GM18505 (cell line): Measurements from ENCODE around the gene CDC23.
"Not testable (repeated sequence)": the region's sequence is repeated elsewhere in the genome, so short reads cannot be mapped to it uniquely, and the experiment has no call there.

ENCODE experiments used
- ATAC-seq: cut with Tn5 transposase; IDR thresholded peaks from one replicate; pipeline ENCODE4 v1.9.1; 2021; ENCODE audit not compliant: unreplicated experiment
- POLR2A ChIP-seq: IDR thresholded peaks from 4 replicates; pipeline ENCODE4 v1.6.1; 2011; ENCODE audit warnings: borderline replicate concordance; ENCODE audit not compliant: insufficient read depth, insufficient read length; ENCODE audit errors: extremely low read depth

CDC23 gene

DNA sequence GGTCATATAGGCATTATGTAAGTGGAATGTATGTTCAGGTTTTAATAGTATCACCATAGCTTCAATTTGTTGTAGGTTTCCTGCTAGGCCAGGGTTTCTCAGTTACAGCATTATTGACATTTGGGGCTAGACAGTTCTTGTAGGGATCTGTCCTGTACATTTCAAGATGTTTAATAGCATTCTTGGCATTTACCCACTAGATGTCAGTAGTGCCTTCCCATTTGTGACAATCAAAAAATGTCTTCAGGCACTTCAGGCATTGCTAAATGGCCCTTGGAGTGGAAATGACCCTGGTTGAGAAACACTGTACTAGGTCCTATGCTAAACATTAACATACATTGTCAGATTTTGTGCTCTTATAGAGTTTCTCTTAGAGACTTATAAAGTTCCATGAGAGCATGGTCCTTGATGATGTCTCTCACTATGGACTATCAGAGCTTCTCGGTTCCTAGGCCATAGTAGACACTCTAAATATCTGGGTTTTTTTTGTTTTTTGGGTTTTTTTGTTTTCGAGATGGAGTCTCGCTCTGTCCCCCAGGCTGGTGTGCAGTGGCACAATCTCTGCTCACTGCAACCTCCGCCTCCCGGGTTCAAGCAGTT, 32.8 kb downstream of the CDC23 start:
- TF ChIP-seq POLR2A: no peak
- no peak for ATAC-seq

DNA sequence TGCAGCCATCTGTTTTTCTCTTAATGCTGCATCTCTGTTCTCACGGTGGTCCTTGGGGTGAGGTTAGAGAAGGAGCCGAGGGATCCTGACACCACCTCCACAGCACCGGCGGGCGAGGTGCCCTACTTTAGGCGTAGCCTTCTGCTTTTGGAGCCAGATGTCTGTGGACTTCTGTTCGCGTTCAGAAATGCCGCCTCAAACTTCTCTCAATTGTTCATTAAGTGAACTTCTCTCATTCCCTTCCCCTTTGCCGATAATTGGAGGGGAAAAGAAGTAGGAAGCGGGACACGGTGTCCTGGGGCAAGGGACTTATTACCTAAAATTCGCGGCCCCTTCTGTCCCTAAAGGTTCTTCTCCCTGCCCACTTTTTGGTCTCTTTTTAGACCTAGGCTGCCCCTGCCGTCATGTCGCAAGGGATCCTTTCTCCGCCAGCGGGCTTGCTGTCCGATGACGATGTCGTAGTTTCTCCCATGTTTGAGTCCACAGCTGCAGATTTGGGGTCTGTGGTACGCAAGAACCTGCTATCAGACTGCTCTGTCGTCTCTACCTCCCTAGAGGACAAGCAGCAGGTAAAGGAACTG, 33.8 kb downstream of the CDC23 start:
- no peak for TF ChIP-seq POLR2A
- no peak for ATAC-seq

DNA sequence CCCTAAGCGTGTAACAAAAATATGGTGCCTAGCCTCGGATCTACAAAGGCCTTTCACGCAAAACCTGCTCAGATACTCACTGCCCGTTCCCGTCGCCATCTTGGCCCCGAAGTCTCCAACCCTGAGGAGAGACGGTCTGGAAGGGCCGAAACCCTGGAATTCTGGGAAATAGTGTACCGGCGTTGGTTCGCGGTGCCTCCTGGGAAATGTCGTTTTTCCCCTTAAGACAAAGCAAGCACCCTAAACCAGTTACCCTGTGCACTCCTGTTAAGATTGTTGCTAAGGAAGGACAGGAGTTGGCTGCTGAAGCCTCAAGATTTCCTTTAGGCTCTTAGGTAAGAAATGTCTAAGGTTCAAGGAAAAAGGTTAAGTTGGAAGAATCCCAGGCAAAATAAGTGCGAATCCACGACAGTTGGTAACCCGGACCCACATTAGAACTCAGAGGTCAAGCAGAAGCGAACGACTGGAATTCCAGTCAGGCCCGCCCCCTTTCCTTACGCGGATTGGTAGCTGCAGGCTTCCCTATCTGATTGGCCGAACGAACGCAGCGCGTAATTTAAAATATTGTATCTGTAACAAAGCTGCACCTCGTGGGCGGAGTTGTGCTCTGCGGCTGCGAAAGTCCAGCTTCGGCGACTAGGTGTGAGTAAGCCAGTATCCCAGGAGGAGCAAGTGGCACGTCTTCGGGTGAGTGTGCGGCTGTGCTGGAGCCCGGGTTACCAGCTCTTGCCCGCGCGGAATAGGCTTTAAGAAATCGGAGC, 34.4 kb downstream of the CDC23 start, which contains the start of the genes BRD8 and KIF20A:
Gene BRD8 (minus strand): TSS at position 115 of the 761 bp plus-strand sequence. CDS start 16 bp downstream, at position 99.
Gene KIF20A (plus strand): TSS at position 597 of the 761 bp plus-strand sequence. CDS start 569 bp downstream, outside the sequence.
- peak; percentile 74 for TF ChIP-seq POLR2A
- ATAC-seq: peak; percentile 77

DNA sequence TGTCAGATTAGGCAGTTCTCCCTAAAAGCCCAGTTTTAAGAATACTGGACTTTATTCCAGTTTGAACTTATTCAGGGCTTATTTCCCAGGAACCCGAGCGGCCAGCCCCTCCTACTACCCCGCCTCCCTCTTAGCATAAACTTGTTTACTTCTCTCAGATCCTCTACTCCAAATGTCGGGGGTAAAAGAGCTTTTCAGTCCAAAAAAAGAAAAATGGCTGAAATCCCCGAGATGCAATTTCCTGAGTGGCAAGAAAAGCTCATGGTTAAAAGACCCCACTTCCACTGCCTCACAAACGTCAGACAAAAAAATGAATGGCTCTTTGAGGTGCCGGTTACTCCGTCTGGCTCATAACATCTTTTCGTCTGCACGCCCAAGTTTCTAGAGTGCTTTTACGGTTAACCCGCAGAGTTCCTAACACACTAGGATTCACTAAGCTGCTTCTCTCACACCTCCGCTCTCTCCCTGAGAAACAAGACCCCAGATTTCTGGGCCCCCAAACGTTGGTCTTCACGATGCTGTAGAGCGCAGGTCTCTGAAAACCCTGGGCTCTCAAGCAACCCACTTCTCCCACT, 35.1 kb downstream of the CDC23 start:
- no peak for TF ChIP-seq POLR2A

DNA sequence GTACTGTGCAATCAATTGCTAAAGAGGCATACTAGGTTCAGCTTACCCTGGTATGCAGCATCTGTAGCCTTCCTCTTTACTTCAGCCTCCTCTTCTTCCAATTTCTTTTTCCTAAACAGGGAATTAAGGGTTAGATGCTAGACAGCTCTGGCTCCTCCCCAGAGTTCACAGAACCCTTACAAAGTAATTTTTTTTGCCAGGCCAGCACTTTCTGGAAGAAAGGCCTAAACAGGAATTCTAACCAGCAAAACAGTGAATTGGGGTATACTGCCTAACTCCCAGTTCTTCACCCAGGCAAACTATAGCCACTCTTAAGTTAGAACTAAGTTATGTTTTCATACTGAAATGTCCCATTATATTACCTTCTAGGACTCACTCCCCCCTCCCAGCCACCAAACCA, 42.8 kb downstream of the CDC23 start:
- TF ChIP-seq POLR2A: no peak
- no peak for ATAC-seq

More for the DNA sequence above, 35.1 kb downstream of the CDC23 start:
- no peak for ATAC-seq

DNA sequence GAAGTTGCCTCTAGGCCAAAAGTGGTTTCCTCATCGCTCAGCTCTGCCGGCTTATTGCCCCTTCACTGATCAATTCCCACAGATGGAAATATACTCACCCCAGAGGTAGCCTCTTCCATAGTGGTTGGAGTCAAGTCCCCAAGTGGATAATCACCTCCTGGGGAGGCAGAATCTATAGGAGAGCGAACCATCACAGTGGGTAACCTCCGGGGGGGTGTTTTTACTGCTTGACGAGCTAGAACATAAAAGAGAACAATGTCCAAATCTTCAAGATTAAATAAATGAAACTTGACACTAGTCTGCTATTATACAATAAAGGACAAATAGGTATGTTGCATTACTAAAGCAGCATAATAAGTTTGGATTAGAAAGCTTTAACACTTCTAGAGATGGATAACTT, 44.0 kb downstream of the CDC23 start:
- no peak for ATAC-seq
- TF ChIP-seq POLR2A: no peak

DNA sequence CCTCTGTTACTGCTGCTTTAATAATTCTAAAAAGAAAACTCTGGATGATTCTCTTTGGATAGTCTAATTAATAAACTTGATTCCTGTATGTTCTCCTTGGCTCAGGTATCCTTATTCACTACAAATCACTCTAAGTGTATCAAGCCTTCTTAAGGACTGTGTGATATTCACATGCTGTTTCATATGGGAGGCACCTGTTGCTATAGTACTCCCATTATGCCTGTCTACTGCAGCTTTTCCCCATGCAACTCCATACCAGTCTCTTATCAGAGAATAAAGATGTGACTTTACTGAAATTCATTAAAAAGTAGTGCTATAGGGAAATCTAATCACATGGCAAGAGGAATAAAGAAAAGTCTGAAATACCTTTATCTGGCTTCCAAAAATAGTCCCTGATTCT, 49.4 kb downstream of the CDC23 start:
- TF ChIP-seq POLR2A: no peak
- no peak for ATAC-seq

DNA sequence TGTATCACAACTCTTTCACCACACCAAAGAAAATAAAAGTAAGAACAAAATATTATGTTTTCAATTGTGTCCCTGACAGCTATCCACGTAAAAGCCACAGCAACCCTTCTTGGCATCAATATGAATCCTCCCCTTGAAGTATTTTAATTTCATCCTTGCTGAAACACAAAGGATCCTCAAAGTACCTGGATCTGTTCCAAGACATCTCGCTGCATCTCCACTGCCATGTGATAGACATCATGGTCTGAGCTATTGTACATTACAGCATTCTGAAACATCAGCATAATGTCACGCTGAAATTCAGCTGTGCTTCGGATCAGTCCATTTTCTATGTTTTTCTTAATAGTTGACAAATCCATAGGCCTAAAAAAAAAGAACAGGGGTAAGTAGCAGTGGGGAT, 52.4 kb downstream of the CDC23 start:
- no peak for ATAC-seq

DNA sequence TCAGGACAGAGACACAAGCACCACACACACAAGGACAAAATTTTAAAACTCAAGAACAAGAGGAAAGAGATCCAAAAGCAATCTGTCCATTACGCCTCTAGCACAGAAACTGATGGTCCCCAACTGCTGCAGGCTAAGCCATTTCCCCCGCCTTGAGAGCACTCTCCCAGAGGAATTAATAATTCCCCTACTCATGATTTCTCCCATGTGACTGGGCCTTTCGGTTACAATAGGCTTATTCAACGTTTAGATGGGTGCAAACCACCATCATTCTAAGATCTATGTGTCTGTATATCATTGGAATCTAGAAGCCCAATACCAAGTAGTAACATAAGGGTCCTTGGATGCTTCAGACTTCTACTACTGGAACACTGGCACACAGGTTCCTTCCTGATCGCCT, 53.5 kb downstream of the CDC23 start:
- TF ChIP-seq POLR2A: no peak
- ATAC-seq: no peak

More for the DNA sequence above, 52.4 kb downstream of the CDC23 start:
- TF ChIP-seq POLR2A: no peak

DNA sequence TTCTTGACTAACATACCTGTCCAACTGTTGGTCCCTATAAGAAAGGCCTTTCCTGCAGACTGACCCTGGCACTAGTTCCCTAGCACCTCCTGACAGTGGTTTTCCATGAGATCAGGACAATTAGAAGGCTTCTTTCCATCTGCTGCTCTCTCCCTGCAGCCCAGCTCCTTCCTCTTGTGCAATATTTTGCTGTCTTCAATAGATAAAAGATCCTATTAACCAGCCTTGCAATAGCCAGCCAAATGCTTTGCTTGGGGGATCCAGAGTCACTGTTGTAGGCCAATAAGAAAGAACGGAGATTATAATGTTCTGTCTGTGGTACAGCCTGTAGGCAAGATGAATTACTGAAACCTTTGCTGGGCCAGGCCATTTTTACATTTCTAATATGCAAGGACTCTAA, 55.5 kb downstream of the CDC23 start:
- TF ChIP-seq POLR2A: no peak
- no peak for ATAC-seq

DNA sequence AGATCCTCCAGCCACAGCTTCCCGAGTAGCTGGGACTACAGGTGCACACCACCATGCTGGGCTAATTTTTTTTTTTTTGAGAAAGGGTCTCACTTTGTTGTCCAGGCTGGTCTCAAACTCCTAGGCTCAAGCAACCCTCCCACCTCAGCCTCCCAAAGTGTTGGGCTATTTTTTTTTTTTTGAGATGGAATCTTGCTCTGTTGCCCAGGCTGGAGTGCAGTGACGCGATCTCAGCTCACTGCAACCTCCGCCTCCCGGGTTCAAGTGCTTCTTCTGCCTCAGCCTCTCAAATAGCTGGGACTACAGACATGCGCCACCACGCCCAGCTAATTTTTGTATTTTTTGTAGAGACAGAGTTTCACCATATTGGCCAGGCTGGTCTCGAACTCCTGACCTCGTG, 57.1 kb downstream of the CDC23 start:
- ATAC-seq: not testable (repeated sequence)

DNA sequence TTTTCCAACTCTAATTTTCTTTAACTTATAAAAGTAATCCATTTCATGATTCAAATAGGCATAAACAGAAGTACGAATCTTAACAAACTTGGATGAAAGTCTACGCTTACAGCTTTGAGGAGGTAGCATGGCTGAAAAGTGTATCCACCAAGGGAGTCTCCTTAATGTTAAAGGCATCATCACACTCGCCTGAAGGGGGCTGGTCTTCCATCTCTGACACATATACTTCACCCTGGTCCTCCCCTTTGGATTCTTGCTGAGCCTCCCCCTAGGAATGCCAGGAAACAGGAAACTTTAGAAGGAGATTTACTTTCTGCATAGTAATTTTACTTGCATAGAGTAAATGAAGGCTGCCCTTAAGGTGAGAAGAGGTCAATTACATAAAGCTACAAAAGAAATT, 63.6 kb downstream of the CDC23 start:
- ATAC-seq: no peak
- TF ChIP-seq POLR2A: no peak

DNA sequence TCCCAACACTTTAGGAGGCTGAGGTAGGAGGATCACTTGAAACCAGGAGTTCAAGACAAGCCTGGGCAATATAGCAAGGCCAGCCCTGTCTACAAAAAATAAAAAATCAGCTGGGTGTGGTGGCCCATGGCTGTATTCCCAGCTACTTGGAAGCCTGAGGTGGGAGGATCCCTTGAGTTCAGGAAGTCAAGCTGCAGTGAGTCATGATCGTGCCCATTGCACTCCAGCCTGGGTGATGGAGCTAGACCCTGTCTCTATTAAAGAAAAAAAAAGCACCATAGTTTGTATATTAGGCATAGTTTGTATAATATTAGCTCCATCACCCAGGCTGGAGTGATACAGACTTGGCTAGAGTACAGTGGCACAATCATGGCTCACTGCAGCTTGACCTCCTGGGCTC, 64.3 kb downstream of the CDC23 start:
- no peak for TF ChIP-seq POLR2A
- no peak for ATAC-seq

DNA sequence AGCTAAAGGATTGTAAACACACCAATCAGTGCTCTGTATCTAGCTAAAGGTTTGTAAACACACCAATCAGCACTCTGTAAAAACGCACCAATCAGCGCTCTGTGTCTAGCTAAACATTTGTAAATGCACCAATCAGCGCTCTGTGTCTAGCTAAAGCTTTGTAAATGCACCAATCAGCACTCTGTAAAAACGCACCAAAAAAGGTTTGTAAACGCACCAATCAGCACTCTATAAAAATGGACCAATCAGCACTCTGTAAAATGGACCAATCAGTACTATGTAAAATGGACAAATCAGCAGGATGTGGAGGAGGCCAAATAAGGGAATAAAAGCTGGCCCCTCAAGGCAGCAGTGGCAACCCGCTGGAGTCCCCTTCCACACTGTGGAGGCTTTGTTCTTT, 69.5 kb downstream of the CDC23 start:
- not testable (repeated sequence) for ATAC-seq

DNA sequence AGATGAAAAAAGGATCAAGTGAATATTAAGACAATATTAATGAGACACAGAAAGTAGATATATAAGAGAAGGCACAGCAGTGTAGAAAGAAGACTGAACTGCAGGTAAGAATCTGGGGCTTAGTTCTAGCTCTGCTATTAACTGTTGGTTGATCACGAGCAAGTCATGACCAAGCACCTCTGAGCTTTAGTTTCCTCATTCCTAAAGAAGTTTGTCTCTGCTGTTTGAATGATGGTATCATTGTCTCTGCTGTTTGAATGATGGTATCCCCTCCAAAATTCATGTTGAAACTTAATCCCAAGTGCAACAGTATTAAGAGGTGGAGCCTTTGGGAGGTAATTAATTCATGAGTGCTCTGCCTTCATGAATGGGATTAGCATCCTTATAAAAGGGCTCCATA, 71.4 kb downstream of the CDC23 start:
- TF ChIP-seq POLR2A: no peak
- ATAC-seq: no peak

DNA sequence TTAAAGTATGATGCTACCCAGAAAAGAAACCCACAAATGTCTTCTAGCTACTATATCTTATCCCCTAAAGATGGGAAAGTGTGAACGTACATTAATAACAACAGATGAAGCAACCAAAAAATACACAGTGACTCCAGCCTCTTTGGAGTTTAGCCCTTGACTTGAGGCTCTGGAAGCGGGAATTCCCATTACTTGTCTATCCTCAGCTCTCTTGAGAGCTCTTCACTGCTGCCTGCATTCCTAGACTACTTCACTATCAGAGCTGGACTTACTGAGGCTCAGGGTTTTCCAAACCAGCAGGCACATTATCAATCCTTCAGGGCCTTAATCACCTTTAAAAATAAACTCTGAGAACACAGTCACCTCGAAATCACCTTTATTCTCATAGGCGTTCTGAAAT, 72.9 kb downstream of the CDC23 start:
- TF ChIP-seq POLR2A: no peak
- no peak for ATAC-seq
